Mesenchymal stem cell (in vitro differentiated cells and primary cell): Measurements from ENCODE around the gene KCNG4.
A peak's percentile ranks its signal among the peaks of the same experiment; 100 is the strongest.

ENCODE experiments used
- DNase-seq: peaks from one replicate; pipeline ENCODE4 v3.0.0-alpha.2; 2013
- H2AFZ ChIP-seq: one replicate; pipeline ENCODE4 v1.6.1; 2013; ENCODE audit warnings: low read depth, mild to moderate bottlenecking, control low read depth, inconsistent platforms, low read length, moderate library complexity
- H2AK5ac ChIP-seq: 2 replicates; pipeline ENCODE4 v1.6.1; 2013; ENCODE audit warnings: low read length, moderate library complexity, mild to moderate bottlenecking, inconsistent platforms; ENCODE audit not compliant: severe bottlenecking
- H2BK120ac ChIP-seq: one replicate; pipeline ENCODE4 v1.6.1; 2013; ENCODE audit warnings: low read depth, mild to moderate bottlenecking, inconsistent platforms, low read length, moderate library complexity
- H2BK12ac ChIP-seq, 2 experiments: one replicate each; pipeline ENCODE4 v1.6.1; 2013; ENCODE audit warnings: inconsistent platforms in 2 of 2, low read length in 2 of 2, mild to moderate bottlenecking in 2 of 2, moderate library complexity in 2 of 2, control low read depth in 1 of 2
- H2BK15ac ChIP-seq: one replicate; pipeline ENCODE4 v1.6.1; 2013; ENCODE audit warnings: mild to moderate bottlenecking, low read depth, inconsistent platforms; ENCODE audit not compliant: poor library complexity, severe bottlenecking
- H2BK5ac ChIP-seq: 2 replicates; pipeline ENCODE4 v1.6.1; 2013; ENCODE audit warnings: low read depth, mild to moderate bottlenecking, low read length, control low read depth, inconsistent platforms; ENCODE audit not compliant: poor library complexity, severe bottlenecking
- H3K14ac ChIP-seq, 2 experiments: one replicate each; pipeline ENCODE4 v1.6.1; 2013; ENCODE audit warnings: inconsistent platforms in 2 of 2, low read length in 2 of 2, control low read depth in 1 of 2, mild to moderate bottlenecking in 1 of 2, moderate library complexity in 1 of 2
- H3K18ac ChIP-seq, 2 experiments: one replicate each; pipeline ENCODE4 v1.6.1; 2013; ENCODE audit warnings: inconsistent platforms in 2 of 2, low read length in 2 of 2, control low read depth in 1 of 2, low read depth in 1 of 2, mild to moderate bottlenecking in 1 of 2
- H3K23ac ChIP-seq, 2 experiments: one replicate each; pipeline ENCODE4 v1.6.1; 2013; ENCODE audit warnings: inconsistent platforms in 2 of 2, low read length in 2 of 2, mild to moderate bottlenecking in 2 of 2, moderate library complexity in 2 of 2, control low read depth in 1 of 2
- H3K27ac ChIP-seq: 2 replicates; pipeline ENCODE4 v1.5.1; 2013; ENCODE audit warnings: mild to moderate bottlenecking, moderate library complexity, low read length, control low read depth, inconsistent platforms; ENCODE audit not compliant: poor library complexity, severe bottlenecking
- H3K27me3 ChIP-seq, 2 experiments: 2 replicates each; pipeline versions ENCODE4 v1.6.1 to v1.7.0; 2013; ENCODE audit warnings: low read length in 2 of 2, mild to moderate bottlenecking in 2 of 2, moderate library complexity in 2 of 2, control low read depth in 1 of 2, inconsistent platforms in 1 of 2; ENCODE audit not compliant: control insufficient read depth in 1 of 2, insufficient read depth in 1 of 2
- H3K36me3 ChIP-seq, 2 experiments: 2 replicates each; pipeline versions ENCODE4 v1.6.1 to v1.7.0; 2013; ENCODE audit warnings: low read length in 2 of 2, control low read depth in 1 of 2, inconsistent platforms in 1 of 2, low read depth in 1 of 2, mild to moderate bottlenecking in 1 of 2; ENCODE audit not compliant: insufficient read depth in 2 of 2, control insufficient read depth in 1 of 2
- H3K4ac ChIP-seq, 2 experiments: one replicate each; pipeline ENCODE4 v1.6.1; 2013; ENCODE audit warnings: inconsistent platforms in 2 of 2, low read length in 2 of 2, mild to moderate bottlenecking in 2 of 2, moderate library complexity in 2 of 2, control low read depth in 1 of 2, low read depth in 1 of 2
- H3K4me1 ChIP-seq: 2 replicates; pipeline ENCODE4 v1.6.1; 2013; ENCODE audit warnings: low read depth, low read length, control low read depth; ENCODE audit not compliant: control insufficient read depth, insufficient read depth
- H3K4me2 ChIP-seq: 2 replicates; pipeline ENCODE4 v1.6.1; 2013; ENCODE audit warnings: low read length, mild to moderate bottlenecking, inconsistent platforms; ENCODE audit not compliant: poor library complexity, severe bottlenecking
- H3K4me3 ChIP-seq, 2 experiments: 2 replicates each; pipeline versions ENCODE4 v1.5.1 to v1.7.0; 2013; ENCODE audit warnings: low read length in 2 of 2, mild to moderate bottlenecking in 2 of 2, control low read depth in 1 of 2, low read depth in 1 of 2; ENCODE audit not compliant: insufficient read depth in 1 of 2
- H3K79me1 ChIP-seq: replicated peaks from 2 replicates; pipeline ENCODE4 v1.6.1; 2013; ENCODE audit warnings: mild to moderate bottlenecking, control low read depth, low read length, inconsistent platforms; ENCODE audit not compliant: poor library complexity, severe bottlenecking
- H3K9ac ChIP-seq: 2 replicates; pipeline ENCODE4 v1.7.0; 2013; ENCODE audit warnings: mild to moderate bottlenecking, low read length, moderate library complexity
- H3K9me3 ChIP-seq: 2 replicates; pipeline ENCODE4 v1.7.0; 2013; ENCODE audit warnings: mild to moderate bottlenecking, low read length; ENCODE audit not compliant: control insufficient read depth
- H4K8ac ChIP-seq: one replicate; pipeline ENCODE4 v1.6.1; 2013; ENCODE audit warnings: inconsistent platforms, mild to moderate bottlenecking, low read length, moderate library complexity
- H4K91ac ChIP-seq: one replicate; pipeline ENCODE4 v1.6.1; 2013; ENCODE audit warnings: mild to moderate bottlenecking, low read length, inconsistent platforms
- WGBS: methylation state at CpG from one replicate; pipeline ENCODE4 v1.1.7; 2013; ENCODE audit warnings: mixed read lengths; 5-methylcytosine and 5-hydroxymethylcytosine counted together

Gene KCNG4

DNA sequence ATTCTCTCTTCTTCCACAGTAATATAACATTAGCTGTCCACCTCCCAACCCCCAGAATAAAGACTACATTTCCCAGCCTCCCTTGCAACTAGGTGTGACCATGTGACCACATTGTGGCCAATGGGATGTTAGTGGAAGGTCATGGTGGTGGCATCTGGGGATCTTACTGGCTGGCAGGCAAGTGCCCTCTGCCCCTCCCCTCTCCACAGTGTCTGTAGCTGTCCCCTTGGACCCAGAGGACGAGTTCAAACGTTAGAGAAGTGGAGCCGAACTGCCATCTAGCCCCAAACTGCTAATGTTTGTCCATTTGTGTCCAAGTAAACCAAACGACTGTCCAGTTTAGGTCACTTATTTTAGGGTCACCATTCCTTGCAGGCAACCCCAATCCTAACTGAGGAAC, 26.6 kb upstream of the KCNG4 start:
- Histone ChIP-seq H4K91ac (no peak overlapping the region), H2BK5ac (no peak overlapping the region), H2BK120ac (no peak overlapping the region), H2BK15ac (no peak overlapping the region), H3K18ac (no peak overlapping the region), H3K27ac (no peak overlapping the region), H3K4me2 (no peak overlapping the region), H3K14ac (no peak overlapping the region), H3K4ac (no peak overlapping the region), H4K8ac (no peak overlapping the region), H3K23ac (no peak overlapping the region), H3K9ac (no peak overlapping the region), H3K4me3 (no peak overlapping the region), H3K79me1 (no peaks in the 10 kb centered on the region), H3K27me3 (peaks cover 27 to 61% of the 10 kb centered on the region in 2 experiments), H3K4me1 (peaks cover 5% of the 10 kb centered on the region), H3K36me3 (no peaks in the 10 kb centered on the region), H2AFZ (no peak overlapping the region), H2BK12ac (no peak overlapping the region), H2AK5ac (no peak overlapping the region), H3K9me3 (no peaks in the 10 kb centered on the region)
- DNase-seq = peak; percentile 74
- 51% methylated on average over 4 of the region's 4 CpGs for WGBS

DNA sequence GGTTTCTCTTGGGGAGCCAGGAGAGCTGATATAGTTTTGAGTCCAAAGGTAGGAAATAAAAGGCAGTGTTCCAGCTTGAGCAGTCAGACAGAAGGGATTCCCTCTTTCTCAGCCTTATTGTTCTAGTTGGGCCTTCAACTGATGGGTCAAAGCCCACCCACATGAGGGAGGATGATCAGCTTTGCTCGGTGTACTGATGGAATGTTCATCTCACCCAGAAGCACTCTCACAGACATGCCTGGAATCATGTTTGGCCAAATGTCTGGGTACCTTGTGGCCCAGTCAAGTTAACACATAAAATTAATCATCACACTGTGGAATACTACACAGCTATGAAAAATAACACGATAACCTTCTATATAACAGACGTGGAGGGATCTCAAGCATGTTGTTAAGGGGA, 23.1 kb upstream of the KCNG4 start:
- no peaks in the 10 kb centered on the region for H3K4me1 ChIP-seq
- no peak overlapping the region for H2BK15ac ChIP-seq
- no peaks in the 10 kb centered on the region for H3K9me3 ChIP-seq
- no peak overlapping the region for H2BK12ac ChIP-seq
- no peak overlapping the region for H3K4me3 ChIP-seq
- no peak overlapping the region for H3K4me2 ChIP-seq
- 100% methylated on average over 3 of the region's 3 CpGs for WGBS
- H4K91ac ChIP-seq = no peak overlapping the region
- H2AFZ ChIP-seq = no peak overlapping the region
- no peak overlapping the region for H3K18ac ChIP-seq
- no peak overlapping the region for H2BK120ac ChIP-seq
- no peak overlapping the region for H4K8ac ChIP-seq
- H3K23ac ChIP-seq = no peak overlapping the region
- no peak overlapping the region for H2AK5ac ChIP-seq
- H3K27ac ChIP-seq = no peak overlapping the region
- no peak overlapping the region for H3K4ac ChIP-seq
- H3K36me3 ChIP-seq = no peaks in the 10 kb centered on the region
- no peak overlapping the region for H2BK5ac ChIP-seq
- no peak overlapping the region for H3K9ac ChIP-seq
- DNase-seq = no peak
- no peak overlapping the region for H3K14ac ChIP-seq
- H3K27me3 ChIP-seq = peaks cover 13 to 61% of the 10 kb centered on the region in 2 experiments
- no peaks in the 10 kb centered on the region for H3K79me1 ChIP-seq

DNA sequence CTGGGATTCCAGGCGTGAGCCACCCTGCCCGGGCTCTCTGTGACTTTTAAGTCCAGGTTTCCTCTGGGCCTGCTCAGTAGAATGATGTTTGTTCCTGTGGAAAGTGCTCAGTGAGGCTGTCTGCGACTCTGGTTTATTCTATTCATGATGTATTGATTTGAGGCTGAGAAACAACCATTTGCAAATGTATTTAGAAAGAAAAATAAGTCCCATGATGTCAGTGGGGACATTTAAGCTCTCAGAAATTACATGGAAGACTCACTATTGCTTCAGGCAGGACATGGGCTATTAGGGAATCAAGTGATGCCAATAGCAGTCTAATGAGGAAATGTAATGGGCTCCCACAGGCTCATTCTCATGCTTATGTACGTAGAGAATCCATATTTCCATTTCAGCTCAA, 22.2 kb upstream of the KCNG4 start:
- Histone ChIP-seq H4K91ac (no peak overlapping the region), H4K8ac (no peak overlapping the region), H3K4ac (no peak overlapping the region), H2BK120ac (no peak overlapping the region), H2BK12ac (no peak overlapping the region), H3K36me3 (no peaks in the 10 kb centered on the region), H3K9me3 (peaks cover 4% of the 10 kb centered on the region), H3K4me3 (no peak overlapping the region), H2AK5ac (no peak overlapping the region), H3K4me1 (no peaks in the 10 kb centered on the region), H3K27ac (no peak overlapping the region), H2AFZ (no peak overlapping the region), H3K9ac (no peak overlapping the region), H3K27me3 (peaks cover 8 to 57% of the 10 kb centered on the region in 2 experiments), H3K79me1 (no peaks in the 10 kb centered on the region), H2BK5ac (no peak overlapping the region), H2BK15ac (no peak overlapping the region), H3K18ac (no peak overlapping the region), H3K4me2 (no peak overlapping the region), H3K23ac (no peak overlapping the region), H3K14ac (no peak overlapping the region)
- 84% methylated on average over 3 of the region's 4 CpGs for WGBS
- no peak for DNase-seq

DNA sequence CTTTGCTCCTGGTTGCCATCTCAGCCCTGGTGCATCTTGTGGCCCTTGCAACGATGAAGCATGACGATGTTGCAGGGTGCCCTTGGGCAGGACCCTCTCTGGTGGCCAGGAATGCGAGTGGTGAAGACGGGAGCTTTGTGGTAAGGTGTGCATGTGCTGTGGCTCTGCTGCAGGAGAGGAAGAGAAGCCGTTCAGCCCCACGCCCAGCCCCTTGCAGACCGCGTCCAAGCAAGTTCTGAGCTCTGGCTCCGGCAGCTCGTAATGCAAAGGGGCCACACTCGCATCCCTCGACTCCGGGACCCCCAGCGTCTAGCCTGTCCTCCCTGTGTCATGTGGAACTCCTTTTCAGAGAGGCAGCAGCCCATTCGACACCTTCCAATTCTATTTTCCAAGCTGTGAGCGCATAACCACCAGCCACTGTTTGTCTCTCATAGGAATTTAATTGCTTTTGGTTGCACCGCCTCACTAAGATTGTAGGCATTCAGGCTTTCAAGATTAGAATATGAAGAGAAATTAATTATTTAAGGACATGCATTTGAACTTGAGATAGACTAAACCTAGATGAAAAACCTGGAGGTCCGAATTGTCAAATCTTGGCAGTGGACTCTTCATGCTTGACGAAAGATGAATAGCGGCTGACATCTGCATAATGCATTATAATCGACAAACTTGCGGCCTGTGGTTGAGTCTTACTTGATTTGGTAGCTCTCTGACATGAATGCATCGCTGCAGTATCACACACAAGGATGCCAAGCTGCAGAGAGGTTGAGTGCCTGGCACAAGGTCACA, 21.1 kb upstream of the KCNG4 start:
- no peaks in the 10 kb centered on the region for H3K4me1 ChIP-seq
- H4K8ac ChIP-seq = no peak overlapping the region
- DNase-seq = no peak
- no peaks in the 10 kb centered on the region for H3K79me1 ChIP-seq
- no peak overlapping the region for H2AFZ ChIP-seq
- H3K4me2 ChIP-seq = no peak overlapping the region
- H4K91ac ChIP-seq = no peak overlapping the region
- H2BK15ac ChIP-seq = no peak overlapping the region
- H3K27me3 ChIP-seq = peaks cover 6 to 64% of the 10 kb centered on the region in 2 experiments
- peaks cover 4% of the 10 kb centered on the region for H3K9me3 ChIP-seq
- 88% methylated on average over 22 of the region's 23 CpGs for WGBS
- H3K27ac ChIP-seq = no peak overlapping the region
- no peak overlapping the region for H2BK120ac ChIP-seq
- no peak overlapping the region for H3K23ac ChIP-seq
- no peaks in the 10 kb centered on the region for H3K36me3 ChIP-seq
- no peak overlapping the region for H2AK5ac ChIP-seq
- no peak overlapping the region for H3K18ac ChIP-seq
- no peak overlapping the region for H3K4me3 ChIP-seq
- no peak overlapping the region for H2BK5ac ChIP-seq
- H3K9ac ChIP-seq = no peak overlapping the region
- H3K14ac ChIP-seq = no peak overlapping the region
- no peak overlapping the region for H3K4ac ChIP-seq
- no peak overlapping the region for H2BK12ac ChIP-seq
